ENCODE results near the gene TSPAN18.

The TSPAN18 gene

DNA sequence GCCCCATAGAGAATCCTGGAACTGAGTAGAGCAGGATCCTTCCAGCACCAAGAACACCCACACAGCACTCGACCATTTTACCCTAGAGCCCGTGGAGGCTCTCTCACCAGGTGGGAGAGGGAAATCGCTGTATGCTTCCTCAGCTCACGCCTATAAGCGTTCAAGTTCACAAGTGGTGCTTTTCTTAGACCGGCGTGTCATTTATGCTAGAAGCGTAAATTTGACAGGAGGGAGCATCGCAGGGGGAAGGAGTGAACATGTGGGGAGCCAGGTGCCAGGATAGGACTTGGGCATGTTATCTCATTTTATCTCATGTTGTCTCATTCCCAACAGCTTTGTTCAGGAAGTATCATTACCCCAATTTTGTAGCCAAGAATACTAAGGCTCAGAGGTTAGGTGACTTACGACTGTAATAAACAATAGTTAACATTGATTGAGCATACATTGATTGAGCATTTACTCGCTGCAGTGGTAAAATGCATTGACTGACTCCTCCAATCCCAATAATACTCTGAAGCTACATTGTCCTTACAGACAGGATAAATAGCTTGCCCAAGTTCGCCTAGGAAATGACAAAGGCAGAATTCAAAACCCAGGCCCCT is 243.0 kb downstream of the TSPAN18 start:
- no peak for DNase-seq

DNA sequence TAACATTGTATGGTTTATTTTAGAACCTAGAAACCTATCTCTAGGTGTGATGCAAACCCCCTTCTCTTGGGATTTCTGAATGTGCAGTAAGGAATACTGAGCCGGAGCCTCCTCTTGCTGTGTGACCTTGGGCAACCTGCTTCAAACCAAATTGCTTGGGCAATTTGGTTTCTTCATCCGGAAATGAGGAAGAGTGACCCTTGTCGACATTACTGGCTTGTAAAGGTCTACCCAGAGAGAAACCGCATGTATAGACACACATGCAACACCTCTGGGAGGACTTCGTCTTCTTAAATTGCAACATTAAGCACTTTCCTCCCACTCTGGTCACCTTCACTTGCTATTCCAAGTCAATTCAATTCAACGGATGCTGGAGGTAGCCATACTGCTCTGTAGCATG is 243.5 kb downstream of the TSPAN18 start:
- peak; percentile 28 for DNase-seq

DNA sequence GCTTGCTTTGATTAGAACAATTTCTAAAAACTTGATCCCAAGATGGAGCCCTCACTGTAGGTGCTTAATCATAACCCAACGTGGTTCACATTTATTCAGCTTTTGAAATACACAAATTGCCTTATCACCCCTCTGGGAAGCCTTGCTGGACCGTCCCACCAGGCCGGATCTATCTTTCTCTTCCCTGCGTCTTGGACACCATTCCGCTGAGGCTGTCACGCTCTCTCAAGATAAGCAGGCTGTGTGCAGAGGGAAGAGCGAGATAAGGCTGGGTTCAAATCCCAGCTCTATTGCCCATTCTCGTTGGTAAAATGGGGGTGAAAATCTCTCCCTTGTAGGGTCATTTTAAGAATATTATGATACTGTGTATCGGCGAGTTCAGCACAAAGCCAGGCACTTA is 244.4 kb downstream of the TSPAN18 start:
- DNase-seq, result no peak

DNA sequence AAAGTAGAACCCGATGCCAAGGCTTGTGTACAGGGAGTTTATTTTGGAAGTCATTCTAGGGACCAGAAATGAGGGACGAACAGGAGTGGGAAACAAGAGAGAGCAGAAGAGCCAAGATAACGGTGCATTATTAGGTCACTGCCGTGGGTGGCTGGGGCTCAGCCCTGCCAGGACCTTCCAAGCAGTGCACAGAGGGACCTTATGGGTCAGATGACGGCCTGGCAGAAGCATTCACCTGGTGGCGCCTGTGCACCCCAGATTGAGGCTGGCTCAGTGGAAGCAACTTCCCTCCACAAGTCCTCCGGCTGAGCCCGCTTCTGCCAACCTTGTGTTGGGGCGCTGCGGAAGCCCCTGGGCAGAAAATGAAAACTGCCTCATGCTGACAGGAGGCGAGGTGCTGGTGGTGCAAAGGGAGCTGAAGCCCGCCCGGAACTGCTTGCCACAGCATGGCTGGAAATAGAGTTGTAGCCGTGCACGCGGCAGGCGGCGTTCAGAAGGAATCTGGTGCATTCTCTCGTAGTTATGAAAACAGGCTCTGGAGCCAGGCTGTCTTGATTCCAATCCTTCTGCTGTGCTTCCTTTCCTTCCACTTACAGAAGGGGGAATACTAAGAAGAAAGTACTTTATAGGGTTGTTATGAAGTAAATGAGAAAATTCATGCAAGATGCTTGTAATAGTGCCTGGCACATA is 246.1 kb downstream of the TSPAN18 start:
- no peak for DNase-seq

DNA sequence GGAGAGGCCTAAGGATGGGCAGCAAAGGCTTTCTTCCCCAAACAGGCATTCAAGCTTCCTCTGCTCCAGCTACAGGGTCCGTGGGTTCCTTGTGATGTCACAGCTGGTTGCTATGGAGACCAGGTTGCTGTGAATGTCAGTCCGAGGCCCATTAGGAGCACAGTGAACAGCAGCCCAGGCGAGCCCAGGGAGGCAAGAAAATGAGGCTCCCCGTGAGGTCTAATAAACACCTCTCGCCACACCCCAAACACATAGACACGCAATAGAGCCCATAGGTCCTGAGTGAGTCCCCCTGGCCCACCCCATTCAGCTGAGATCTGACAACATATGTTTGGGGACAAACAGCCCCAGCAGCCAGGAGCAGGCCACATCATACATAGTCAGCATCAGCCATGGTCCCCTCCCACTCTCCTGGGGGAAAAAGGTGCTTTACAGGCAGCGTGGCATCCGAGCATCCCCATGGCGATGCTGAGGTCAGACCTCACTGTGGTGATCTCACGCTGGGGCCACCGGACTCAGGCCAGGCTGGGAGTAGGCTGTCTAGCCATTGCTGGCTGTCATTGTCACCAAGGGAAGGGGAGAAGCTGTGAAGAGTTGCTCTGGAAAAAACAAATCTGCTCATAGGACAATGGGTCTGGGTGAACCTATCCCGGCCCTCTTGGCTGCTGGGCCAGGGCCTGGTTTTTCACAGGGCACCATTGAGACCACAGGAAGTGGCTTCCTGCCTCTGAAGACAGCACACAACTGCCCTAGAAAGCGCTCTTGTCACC is 247.1 kb downstream of the TSPAN18 start:
- no peak for DNase-seq

DNA sequence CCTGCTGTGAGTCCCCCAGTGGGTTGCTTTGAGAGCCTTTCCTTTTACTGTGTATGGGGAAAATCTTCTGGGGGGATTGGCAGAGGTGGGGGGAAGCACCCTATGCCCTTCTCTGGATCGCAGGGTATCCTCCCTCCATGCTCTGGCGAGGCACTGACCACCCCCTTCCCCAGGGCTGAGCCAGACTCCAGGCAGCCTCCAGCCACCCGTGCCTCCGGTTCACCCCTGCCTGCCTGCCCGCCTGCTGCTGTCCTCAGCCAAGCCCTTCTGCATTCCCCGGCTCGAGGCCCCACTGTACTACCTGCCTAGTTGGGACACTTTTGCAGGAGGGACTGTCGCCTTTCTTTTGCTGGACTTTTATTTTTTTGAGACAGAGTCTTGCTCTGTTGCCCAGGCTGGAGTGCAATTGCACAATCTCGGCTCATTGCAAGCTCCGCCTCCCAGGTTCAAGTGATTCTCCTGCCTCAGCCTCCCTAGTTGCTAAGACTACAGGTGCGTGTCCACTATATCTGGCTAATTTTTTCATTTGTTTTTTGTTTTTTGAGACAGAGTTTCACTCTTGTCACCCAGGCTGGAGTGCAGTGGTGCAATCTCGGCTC is 247.7 kb downstream of the TSPAN18 start:
- no peak for DNase-seq

DNA sequence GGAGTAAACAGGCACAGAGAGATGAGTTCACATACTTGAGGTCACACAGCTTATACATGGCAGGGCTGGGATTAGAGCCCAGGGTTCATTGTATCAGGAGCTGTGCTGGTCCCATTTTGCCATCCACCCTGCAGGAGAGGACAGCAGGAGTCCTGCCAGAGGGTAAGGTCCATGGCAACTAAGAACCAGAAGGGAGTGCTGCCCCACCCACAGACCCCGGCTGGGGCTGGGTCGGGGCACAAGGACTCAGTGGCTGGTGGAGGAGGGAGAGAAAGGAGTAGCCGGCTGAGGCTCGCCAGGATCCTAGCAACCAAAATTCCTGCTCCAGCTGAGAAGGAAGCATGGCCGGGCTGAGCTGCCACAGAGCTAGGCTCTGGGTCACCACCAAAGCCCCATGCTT is 249.8 kb downstream of the TSPAN18 start:
- DNase-seq, result no peak

DNA sequence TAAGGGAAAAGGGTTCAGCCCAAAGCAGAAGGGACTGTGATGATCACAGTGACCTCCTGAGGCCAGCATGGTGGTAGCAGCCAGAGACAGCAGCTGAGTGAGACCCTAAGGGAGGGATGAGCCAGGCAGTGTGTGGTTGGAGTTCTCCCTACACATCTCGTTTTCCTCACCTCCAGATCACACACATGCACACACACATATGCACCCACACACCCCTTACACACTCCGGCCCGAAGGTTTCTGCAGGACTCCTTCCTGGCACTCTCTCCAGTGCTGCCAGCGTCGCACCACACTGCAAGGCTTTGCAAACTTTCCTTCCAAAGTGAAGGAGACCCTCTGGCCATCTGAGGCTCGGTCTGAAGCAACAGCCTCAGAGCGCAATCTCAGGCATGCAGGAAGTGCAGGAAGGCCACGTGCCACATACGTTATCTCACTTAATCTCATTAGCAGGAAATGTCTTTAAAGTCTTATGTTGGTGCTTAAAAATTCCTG is 250.8 kb downstream of the TSPAN18 start:
- DNase-seq, result no peak

DNA sequence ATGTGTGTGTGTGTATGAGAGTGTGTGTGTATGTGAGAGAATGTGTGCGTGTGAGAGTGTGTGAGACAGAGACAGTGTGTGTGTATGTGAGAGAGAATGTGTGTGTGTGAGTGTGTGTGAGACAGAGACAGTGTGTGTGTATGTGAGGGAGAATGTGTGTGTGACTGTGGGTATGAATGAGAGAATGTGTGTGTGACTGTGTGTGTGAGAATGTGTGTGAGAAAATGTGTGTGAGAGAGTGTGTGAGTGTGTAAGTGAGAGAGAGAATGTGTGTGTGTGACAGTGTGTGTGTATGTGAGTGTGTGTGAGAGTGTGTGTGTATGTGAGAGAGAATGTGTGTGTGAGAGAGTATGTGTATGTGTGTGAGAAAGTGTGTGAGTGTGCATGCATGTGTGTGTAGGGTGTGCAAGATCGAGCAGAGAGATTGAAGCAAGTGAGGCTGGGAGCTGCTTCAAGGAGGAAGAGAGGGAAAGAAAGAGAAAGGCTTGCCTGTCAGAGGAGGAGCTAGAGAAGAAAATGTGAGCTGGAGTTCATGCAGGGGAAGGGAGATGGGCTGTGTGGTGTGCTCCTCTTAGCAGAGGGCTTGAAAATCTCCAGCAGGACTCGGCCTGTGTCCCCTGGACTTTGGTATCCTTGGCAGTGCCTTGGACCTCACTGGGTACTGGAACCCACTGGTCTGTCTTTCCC is 251.7 kb downstream of the TSPAN18 start:
- no peak for DNase-seq

DNA sequence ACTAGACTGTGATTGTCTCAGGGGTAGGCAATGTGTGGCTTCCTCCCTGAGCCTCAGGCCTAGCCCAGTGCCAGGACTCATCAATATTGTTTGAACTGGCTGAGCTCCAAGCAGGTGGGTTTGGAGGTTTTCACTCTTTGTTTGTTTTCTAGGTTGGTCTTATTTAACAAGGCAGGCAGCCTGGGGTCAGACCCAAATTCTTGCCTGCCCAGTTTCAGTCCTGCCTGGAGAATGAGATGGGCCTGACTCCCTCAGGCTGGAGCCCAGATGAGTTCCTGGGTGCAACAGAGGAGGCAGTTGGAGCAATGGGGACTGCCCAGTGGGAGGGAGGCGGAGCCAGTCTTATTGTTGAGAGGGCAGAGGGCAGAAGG is 252.2 kb downstream of the TSPAN18 start:
- DNase-seq, result no peak

DNA sequence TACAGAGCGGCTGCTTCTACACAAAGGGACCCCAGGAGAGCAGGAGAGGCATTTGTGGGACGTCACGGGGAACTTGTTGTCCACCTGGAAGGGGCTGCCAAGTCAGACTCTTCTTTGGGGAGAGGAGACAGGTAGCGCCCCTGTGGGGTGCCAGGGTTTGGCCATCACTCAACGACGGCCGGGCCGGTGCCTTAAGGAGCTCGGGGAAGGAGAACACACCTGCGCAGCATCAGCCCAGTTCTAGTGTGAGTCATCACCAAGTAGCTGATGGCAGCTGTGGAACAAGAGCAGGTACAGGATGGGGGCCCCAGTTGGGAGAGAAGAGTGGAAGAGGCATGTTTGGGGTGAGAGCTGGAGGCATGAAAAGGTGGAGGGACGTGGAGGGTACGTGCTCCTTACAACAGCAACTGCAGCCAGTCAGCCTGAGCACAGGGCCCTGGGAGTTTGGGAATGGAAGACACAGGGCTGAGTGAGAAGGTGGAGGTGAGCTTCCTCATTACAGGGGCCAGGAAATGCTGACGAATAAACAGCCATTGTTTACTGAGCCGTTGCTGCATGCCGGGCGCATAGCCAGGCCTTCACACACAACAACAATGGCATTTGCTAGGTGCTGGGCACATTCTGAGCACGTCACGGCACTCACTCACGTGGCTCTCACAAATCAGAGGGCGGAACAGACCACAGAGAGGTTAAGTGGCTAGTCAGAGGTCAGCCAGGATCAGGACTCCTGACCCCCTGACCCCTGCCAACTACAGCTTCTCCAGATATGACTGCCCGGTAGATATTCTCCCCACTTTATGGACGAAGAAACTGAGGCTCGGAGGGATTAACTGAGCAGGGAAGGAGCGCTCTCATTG is 253.0 kb downstream of the TSPAN18 start:
- no peak for DNase-seq

DNA sequence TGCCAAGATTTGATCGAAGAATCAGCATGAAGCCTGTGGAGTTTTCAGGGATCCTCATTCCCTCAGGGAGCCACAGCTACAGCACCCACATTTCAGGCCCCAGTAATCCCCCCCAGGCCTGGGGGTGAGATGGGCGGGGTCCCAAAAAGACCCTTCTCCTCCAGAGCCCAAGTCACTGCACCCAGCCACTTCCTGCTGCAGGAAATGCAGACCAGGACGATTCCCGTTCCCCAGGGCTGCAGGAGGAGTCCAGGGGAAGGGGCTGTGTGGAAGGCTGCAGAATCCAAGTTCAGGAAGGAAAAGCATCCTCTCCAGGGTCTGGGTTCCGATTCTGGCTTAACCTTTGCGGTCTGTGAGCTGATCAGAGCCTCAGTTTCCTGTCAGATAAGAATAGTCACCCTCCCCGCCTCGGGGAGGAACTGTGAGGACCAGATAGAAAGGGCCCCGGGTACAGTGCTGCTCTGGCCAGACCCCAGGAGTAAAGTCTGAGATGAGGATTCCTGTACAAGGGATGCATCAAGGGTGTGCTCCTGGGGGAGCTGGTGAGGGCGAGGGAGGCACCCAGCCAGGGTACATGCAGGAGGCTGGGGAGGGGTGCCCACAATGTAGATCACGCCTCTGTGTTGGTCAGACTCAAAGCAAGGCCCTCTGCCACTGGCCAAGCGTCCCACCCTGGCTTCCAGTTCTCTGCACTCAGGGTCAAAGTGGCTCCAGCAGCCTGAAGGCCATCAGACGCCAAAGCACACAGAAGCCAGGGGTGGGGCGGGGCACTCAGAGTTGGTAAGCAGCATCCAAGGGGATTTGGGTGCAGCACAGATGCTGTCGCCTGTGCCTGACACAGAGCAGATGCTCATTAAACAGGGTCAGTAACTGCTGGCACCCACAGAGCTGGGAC is 254.0 kb downstream of the TSPAN18 start:
- no peak for DNase-seq
